GM15510 (cell line): ENCODE data around the gene SOHLH1.

Experiments
- POLR2A ChIP-seq: IDR thresholded peaks from 3 replicates; pipeline ENCODE4 v1.6.1; 2011; ENCODE audit warnings: borderline replicate concordance; ENCODE audit not compliant: insufficient read length; ENCODE audit errors: extremely low read depth

The SOHLH1 gene

DNA sequence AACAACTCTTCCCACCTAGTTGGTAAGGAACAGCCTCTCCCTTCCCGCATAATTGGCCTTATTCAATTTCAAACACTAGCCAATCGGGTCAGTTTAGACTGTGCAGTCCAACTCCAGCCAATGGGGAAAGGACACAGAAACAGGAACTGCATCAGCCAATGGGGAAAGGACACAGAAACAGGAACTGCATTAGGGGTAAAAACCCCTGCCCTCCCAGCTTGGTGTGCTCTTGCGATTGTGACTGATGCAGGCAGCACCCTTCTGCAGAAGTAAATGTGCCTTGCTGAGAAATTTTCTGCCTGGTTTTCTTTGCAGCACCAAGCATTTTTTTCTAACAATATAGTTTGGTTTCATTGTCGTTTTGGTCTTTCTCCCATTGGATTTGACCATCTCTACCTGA lies 51.4 kb downstream of the SOHLH1 start:
- no peak for TF ChIP-seq POLR2A

DNA sequence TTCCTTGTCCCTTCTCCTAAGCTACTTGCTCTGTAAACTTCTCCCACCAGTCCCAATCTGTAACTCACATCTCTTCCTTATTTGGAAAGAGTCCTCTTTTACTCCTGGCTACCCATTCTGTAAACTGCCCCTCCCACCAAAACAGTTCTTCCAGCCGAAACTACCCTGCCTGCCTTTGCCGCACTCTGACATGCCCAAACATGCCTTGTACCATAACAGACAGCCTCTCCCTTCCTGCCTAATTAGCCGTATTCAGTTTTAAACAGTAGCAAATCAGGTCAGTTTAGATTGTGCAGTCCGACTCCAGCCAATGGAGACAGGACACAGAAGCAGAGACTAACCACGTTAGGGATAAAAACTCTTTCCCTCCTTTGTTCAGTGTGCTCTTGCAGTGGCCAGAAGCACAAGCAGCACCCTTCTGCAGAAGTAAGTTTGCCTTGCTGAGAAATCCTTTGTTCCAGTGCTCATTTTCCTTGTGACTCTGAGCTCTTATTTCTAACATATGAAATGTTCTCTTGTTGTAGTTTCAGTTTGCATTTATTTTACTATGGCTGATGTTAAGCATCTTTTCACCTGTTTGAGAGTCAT lies 54.6 kb downstream of the SOHLH1 start:
- TF ChIP-seq POLR2A, result no peak
